HEK293 (cell line): ENCODE measurements around the gene SYNGR4.

Experiments used
- EGR2 ChIP-seq: fragments of 450-650 bp; formaldehyde crosslinking; IDR thresholded peaks from 2 replicates; pipeline ENCODE4 v1.5.1; 2016; ENCODE audit warnings: low read depth, missing biosample characterization, missing genetic modification characterization
- IKZF3 ChIP-seq: fragments of 450-650 bp; IDR thresholded peaks from 2 replicates; pipeline ENCODE4 v1.5.0; 2018; ENCODE audit warnings: missing biosample characterization, mild to moderate bottlenecking, missing genetic modification characterization, moderate library complexity
- KLF9 ChIP-seq: fragments of 450-650 bp; formaldehyde crosslinking; IDR thresholded peaks from 2 replicates; pipeline ENCODE4 v1.5.1; 2016; ENCODE audit warnings: missing biosample characterization, missing genetic modification characterization, low read depth
- REPIN1 ChIP-seq: fragments of 450-650 bp; formaldehyde crosslinking; IDR thresholded peaks from 2 replicates; pipeline ENCODE4 v1.5.1; 2017; ENCODE audit warnings: missing biosample characterization, missing genetic modification characterization, low read depth
- SP2 ChIP-seq: fragments of 450-650 bp; formaldehyde crosslinking; IDR thresholded peaks from 2 replicates; pipeline ENCODE4 v1.5.1; 2016; ENCODE audit warnings: missing biosample characterization, missing genetic modification characterization
- SP7 ChIP-seq: fragments of 450-650 bp; formaldehyde crosslinking; IDR thresholded peaks from 2 replicates; pipeline ENCODE4 v1.5.1; 2016; ENCODE audit warnings: missing biosample characterization, missing genetic modification characterization
- ZBTB17 ChIP-seq: fragments of 450-650 bp; formaldehyde crosslinking; IDR thresholded peaks from 2 replicates; pipeline ENCODE4 v1.5.1; 2016; ENCODE audit warnings: missing biosample characterization, missing genetic modification characterization
- ZEB2 ChIP-seq: fragments of 450-650 bp; formaldehyde crosslinking; IDR thresholded peaks from 2 replicates; pipeline ENCODE4 v1.5.1; 2016; ENCODE audit warnings: missing biosample characterization, missing genetic modification characterization
- ZFHX2 ChIP-seq: fragments of 450-650 bp; formaldehyde crosslinking; conservative IDR thresholded peaks from 2 replicates; pipeline ENCODE4 v1.5.1; 2016; ENCODE audit warnings: missing biosample characterization, missing genetic modification characterization
- ZNF2 ChIP-seq: fragments of 450-650 bp; formaldehyde crosslinking; IDR thresholded peaks from 2 replicates; pipeline ENCODE4 v1.5.1; 2016; ENCODE audit warnings: missing biosample characterization, missing genetic modification characterization
- ZNF239 ChIP-seq: fragments of 450-650 bp; formaldehyde crosslinking; IDR thresholded peaks from 2 replicates; pipeline ENCODE4 v1.5.1; 2016; ENCODE audit warnings: missing biosample characterization, missing genetic modification characterization
- ZNF248 ChIP-seq: fragments of 450-650 bp; formaldehyde crosslinking; IDR thresholded peaks from 2 replicates; pipeline ENCODE4 v1.5.1; 2017; ENCODE audit warnings: missing biosample characterization, missing genetic modification characterization
- ZNF335 ChIP-seq: fragments of 450-650 bp; formaldehyde crosslinking; conservative IDR thresholded peaks from 2 replicates; pipeline ENCODE4 v1.5.1; 2016; ENCODE audit warnings: missing biosample characterization, missing genetic modification characterization
- ZNF366 ChIP-seq: fragments of 450-650 bp; formaldehyde crosslinking; conservative IDR thresholded peaks from 2 replicates; pipeline ENCODE4 v1.5.1; 2016; ENCODE audit warnings: missing biosample characterization, missing genetic modification characterization
- ZNF394 ChIP-seq: fragments of 450-650 bp; formaldehyde crosslinking; IDR thresholded peaks from 2 replicates; pipeline ENCODE4 v1.5.1; 2016; ENCODE audit warnings: missing biosample characterization, missing genetic modification characterization, mild to moderate bottlenecking, moderate library complexity, borderline replicate concordance
- ZNF433 ChIP-seq: fragments of 450-650 bp; formaldehyde crosslinking; IDR thresholded peaks from 2 replicates; pipeline ENCODE4 v1.5.1; 2016; ENCODE audit warnings: missing biosample characterization, missing genetic modification characterization, low read depth
- ZNF501 ChIP-seq: fragments of 450-650 bp; formaldehyde crosslinking; IDR thresholded peaks from 2 replicates; pipeline ENCODE4 v1.5.1; 2016; ENCODE audit warnings: missing biosample characterization, missing genetic modification characterization
- ZNF600 ChIP-seq: fragments of 450-650 bp; formaldehyde crosslinking; IDR thresholded peaks from 2 replicates; pipeline ENCODE4 v1.5.1; 2016; ENCODE audit warnings: missing biosample characterization, missing genetic modification characterization
- ZNF660 ChIP-seq: fragments of 450-650 bp; IDR thresholded peaks from 2 replicates; pipeline ENCODE4 v1.5.1; 2018; ENCODE audit warnings: missing biosample characterization, mild to moderate bottlenecking, missing genetic modification characterization
- TF ChIP-seq, protein P1 (sequence below): fragments of 450-650 bp; formaldehyde crosslinking; IDR thresholded peaks from 2 replicates; pipeline ENCODE4 v1.5.1; 2017; ENCODE audit warnings: missing biosample characterization, missing genetic modification characterization
- TF ChIP-seq, protein P2 (sequence below): fragments of 450-650 bp; formaldehyde crosslinking; IDR thresholded peaks from 2 replicates; pipeline ENCODE4 v1.5.1; 2016; ENCODE audit warnings: missing biosample characterization, missing genetic modification characterization
- TF ChIP-seq, protein P3 (sequence below): fragments of 450-650 bp; IDR thresholded peaks from 2 replicates; pipeline ENCODE4 v1.5.1; 2018; ENCODE audit warnings: missing biosample characterization, mild to moderate bottlenecking, missing genetic modification characterization
- TF ChIP-seq, protein P4 (sequence below): fragments of 450-650 bp; formaldehyde crosslinking; IDR thresholded peaks from 2 replicates; pipeline ENCODE4 v1.5.1; 2016; ENCODE audit warnings: missing biosample characterization, missing genetic modification characterization
- TF ChIP-seq, protein P5 (sequence below): fragments of 450-650 bp; formaldehyde crosslinking; IDR thresholded peaks from 2 replicates; pipeline ENCODE4 v1.5.1; 2017; ENCODE audit warnings: missing biosample characterization, missing genetic modification characterization
- TF ChIP-seq, protein P6 (sequence below): fragments of 450-650 bp; formaldehyde crosslinking; IDR thresholded peaks from 2 replicates; pipeline ENCODE4 v1.5.1; 2016; ENCODE audit warnings: missing biosample characterization, missing genetic modification characterization

Gene SYNGR4

DNA sequence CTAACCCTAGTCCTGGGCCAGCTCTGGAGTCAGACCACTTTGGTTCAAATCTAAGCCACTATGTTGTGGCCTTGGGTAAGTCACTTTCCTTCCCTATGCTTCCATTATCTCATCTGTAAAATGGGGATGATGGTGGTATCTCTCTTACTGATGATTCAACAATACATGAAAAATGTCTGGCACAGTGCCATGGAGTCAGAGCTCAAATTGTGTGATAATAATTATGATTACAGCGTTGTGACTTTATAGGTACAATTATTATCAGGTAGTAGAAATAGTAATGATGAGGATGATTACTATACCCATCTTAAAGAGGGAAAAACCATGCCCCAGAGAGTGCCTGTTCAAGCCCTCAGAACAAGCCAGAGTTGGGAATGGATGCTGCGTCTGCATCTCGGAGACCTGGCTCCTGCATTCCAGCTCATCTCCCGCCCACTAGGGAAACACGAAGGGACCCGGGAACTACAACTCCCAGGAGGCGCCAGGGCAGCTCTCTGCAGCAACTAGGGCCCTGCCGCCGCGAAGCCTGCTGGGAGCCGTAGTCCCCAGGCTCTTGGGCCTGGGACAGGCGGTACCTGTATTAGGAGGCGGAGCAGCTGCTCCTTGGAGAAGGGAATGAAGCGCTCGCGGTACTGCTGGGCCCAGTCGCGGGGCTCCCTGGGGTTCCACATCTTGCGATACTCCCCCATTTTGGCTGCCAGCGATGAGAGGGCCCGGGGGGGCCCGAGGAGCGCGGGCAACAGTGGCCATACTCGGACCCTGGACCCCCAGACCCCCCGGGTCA is 1.3 kb upstream of the SYNGR4 start (continued):
- peak; percentile 67; the same call in 1 of the 2 replicates for TF ChIP-seq ZNF394 (tag by site-specific recombination)
- TF ChIP-seq, protein P1, sequence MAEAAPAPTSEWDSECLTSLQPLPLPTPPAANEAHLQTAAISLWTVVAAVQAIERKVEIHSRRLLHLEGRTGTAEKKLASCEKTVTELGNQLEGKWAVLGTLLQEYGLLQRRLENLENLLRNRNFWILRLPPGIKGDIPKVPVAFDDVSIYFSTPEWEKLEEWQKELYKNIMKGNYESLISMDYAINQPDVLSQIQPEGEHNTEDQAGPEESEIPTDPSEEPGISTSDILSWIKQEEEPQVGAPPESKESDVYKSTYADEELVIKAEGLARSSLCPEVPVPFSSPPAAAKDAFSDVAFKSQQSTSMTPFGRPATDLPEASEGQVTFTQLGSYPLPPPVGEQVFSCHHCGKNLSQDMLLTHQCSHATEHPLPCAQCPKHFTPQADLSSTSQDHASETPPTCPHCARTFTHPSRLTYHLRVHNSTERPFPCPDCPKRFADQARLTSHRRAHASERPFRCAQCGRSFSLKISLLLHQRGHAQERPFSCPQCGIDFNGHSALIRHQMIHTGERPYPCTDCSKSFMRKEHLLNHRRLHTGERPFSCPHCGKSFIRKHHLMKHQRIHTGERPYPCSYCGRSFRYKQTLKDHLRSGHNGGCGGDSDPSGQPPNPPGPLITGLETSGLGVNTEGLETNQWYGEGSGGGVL (tag by site-specific recombination) = peak; percentile 19; the same call in 1 of the 2 replicates
- TF ChIP-seq, protein P2, sequence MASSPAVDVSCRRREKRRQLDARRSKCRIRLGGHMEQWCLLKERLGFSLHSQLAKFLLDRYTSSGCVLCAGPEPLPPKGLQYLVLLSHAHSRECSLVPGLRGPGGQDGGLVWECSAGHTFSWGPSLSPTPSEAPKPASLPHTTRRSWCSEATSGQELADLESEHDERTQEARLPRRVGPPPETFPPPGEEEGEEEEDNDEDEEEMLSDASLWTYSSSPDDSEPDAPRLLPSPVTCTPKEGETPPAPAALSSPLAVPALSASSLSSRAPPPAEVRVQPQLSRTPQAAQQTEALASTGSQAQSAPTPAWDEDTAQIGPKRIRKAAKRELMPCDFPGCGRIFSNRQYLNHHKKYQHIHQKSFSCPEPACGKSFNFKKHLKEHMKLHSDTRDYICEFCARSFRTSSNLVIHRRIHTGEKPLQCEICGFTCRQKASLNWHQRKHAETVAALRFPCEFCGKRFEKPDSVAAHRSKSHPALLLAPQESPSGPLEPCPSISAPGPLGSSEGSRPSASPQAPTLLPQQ (tag by site-specific recombination) = peak; percentile 81; the same call in 1 of the 2 replicates
- peak; percentile 62; the same call in 1 of the 2 replicates for TF ChIP-seq ZFHX2
- TF ChIP-seq, protein P3, sequence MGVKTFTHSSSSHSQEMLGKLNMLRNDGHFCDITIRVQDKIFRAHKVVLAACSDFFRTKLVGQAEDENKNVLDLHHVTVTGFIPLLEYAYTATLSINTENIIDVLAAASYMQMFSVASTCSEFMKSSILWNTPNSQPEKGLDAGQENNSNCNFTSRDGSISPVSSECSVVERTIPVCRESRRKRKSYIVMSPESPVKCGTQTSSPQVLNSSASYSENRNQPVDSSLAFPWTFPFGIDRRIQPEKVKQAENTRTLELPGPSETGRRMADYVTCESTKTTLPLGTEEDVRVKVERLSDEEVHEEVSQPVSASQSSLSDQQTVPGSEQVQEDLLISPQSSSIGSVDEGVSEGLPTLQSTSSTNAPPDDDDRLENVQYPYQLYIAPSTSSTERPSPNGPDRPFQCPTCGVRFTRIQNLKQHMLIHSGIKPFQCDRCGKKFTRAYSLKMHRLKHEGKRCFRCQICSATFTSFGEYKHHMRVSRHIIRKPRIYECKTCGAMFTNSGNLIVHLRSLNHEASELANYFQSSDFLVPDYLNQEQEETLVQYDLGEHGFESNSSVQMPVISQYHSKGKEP (tag by site-specific recombination) = 0 out of 2 replicates have a peak, but pooled peaks have one; percentile 6
- TF ChIP-seq ZNF2 (tag by site-specific recombination) = 0 out of 2 replicates have a peak, but pooled peaks have one; percentile 41
- TF ChIP-seq, protein P4, sequence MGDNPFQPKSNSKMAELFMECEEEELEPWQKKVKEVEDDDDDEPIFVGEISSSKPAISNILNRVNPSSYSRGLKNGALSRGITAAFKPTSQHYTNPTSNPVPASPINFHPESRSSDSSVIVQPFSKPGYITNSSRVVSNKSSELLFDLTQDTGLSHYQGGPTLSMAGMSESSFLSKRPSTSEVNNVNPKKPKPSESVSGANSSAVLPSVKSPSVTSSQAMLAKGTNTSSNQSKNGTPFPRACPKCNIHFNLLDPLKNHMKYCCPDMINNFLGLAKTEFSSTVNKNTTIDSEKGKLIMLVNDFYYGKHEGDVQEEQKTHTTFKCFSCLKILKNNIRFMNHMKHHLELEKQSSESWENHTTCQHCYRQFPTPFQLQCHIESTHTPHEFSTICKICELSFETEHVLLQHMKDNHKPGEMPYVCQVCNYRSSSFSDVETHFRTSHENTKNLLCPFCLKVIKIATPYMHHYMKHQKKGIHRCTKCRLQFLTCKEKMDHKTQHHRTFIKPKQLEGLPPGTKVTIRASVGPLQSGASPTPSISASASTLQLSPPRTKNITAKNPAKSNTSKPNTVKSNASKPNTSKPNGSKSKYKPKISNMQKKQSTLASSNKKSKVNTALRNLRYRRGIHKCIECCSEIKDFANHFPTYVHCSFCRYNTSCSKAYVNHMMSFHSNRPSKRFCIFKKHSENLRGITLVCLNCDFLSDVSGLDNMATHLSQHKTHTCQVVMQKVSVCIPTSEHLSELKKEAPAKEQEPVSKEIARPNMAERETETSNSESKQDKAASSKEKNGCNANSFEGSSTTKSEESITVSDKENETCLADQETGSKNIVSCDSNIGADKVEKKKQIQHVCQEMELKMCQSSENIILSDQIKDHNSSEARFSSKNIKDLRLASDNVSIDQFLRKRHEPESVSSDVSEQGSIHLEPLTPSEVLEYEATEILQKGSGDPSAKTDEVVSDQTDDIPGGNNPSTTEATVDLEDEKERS (tag by site-specific recombination) = 0 out of 2 replicates have a peak, but pooled peaks have one; percentile 12
- TF ChIP-seq, protein P5, sequence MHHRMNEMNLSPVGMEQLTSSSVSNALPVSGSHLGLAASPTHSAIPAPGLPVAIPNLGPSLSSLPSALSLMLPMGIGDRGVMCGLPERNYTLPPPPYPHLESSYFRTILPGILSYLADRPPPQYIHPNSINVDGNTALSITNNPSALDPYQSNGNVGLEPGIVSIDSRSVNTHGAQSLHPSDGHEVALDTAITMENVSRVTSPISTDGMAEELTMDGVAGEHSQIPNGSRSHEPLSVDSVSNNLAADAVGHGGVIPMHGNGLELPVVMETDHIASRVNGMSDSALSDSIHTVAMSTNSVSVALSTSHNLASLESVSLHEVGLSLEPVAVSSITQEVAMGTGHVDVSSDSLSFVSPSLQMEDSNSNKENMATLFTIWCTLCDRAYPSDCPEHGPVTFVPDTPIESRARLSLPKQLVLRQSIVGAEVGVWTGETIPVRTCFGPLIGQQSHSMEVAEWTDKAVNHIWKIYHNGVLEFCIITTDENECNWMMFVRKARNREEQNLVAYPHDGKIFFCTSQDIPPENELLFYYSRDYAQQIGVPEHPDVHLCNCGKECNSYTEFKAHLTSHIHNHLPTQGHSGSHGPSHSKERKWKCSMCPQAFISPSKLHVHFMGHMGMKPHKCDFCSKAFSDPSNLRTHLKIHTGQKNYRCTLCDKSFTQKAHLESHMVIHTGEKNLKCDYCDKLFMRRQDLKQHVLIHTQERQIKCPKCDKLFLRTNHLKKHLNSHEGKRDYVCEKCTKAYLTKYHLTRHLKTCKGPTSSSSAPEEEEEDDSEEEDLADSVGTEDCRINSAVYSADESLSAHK = no peak
- TF ChIP-seq ZNF335 (tag by site-specific recombination) = peak; percentile 81; the same call in 1 of the 2 replicates
- peak; percentile 54; the same call in 1 of the 2 replicates for TF ChIP-seq SP7
- no peak for TF ChIP-seq ZNF239 (tag by site-specific recombination)
- peak; percentile 42 for TF ChIP-seq SP2 (tag by site-specific recombination)
- TF ChIP-seq ZEB2 (tag by site-specific recombination) = 0 out of 2 replicates have a peak, but pooled peaks have one; percentile 48
- TF ChIP-seq KLF9 = peak; percentile 6; the same call in 1 of the 2 replicates
- TF ChIP-seq ZNF600 (tag by site-specific recombination) = peak; percentile 33; the same call in 1 of the 2 replicates
- TF ChIP-seq ZBTB17 (tag by site-specific recombination) = peak; percentile 85
- 0 out of 2 replicates have a peak, but pooled peaks have one; percentile 40 for TF ChIP-seq REPIN1 (tag by site-specific recombination)
- TF ChIP-seq ZNF433 (tag by site-specific recombination) = no peak
- peak; percentile 26; the same call in 1 of the 2 replicates for TF ChIP-seq ZNF660
- TF ChIP-seq ZNF501 (tag by site-specific recombination) = no peak
- TF ChIP-seq ZNF366 = 0 out of 2 replicates have a peak, but pooled peaks have one; percentile 20
- TF ChIP-seq, protein P6, sequence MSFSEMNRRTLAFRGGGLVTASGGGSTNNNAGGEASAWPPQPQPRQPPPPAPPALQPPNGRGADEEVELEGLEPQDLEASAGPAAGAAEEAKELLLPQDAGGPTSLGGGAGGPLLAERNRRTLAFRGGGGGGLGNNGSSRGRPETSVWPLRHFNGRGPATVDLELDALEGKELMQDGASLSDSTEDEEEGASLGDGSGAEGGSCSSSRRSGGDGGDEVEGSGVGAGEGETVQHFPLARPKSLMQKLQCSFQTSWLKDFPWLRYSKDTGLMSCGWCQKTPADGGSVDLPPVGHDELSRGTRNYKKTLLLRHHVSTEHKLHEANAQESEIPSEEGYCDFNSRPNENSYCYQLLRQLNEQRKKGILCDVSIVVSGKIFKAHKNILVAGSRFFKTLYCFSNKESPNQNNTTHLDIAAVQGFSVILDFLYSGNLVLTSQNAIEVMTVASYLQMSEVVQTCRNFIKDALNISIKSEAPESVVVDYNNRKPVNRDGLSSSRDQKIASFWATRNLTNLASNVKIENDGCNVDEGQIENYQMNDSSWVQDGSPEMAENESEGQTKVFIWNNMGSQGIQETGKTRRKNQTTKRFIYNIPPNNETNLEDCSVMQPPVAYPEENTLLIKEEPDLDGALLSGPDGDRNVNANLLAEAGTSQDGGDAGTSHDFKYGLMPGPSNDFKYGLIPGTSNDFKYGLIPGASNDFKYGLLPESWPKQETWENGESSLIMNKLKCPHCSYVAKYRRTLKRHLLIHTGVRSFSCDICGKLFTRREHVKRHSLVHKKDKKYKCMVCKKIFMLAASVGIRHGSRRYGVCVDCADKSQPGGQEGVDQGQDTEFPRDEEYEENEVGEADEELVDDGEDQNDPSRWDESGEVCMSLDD (tag by site-specific recombination) = no peak
- TF ChIP-seq ZNF248 = 0 out of 2 replicates have a peak, but pooled peaks have one; percentile 33
- TF ChIP-seq EGR2 (tag by site-specific recombination) = peak; percentile 8; the same call in 1 of the 2 replicates
- TF ChIP-seq IKZF3 (tag by site-specific recombination) = peak; percentile 91
